ENCODE measurements around the gene TRAFD1.

TRAFD1 gene

DNA sequence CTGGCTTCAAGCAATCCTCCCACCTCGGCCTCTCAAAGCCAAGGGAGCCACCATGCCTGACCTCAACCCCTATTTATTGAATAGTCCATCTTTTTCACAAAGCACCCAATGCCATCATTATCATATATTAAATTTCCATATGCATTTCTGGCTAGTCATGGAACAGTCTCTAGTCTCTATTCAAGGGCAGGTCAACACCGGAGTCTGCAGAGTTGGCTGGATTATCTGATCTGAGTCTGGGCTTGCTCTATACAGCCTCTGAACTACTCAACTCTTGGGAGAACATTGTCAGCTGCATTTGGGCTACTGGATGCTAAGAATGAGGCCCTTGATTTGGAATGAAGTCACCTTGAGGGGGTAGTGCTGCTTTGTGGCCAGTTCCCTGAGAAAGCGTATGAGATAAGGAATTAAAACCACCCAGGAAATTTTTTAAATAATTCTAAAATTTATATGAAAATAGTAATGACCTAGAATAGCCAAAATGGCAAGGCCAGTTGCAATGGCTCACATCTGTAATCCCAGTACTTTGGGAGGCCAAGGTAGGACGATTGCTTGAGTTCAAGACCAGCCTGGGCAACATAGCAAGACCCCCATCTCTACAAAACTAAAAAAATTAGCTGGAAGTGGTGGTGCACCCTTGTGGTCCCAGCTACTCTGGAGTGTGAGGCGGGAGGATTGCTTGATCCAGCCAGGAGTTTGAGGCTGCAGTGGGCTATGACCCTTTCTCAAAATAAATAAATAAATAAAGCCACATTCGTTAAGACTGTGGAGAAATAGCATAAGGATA lies 9.9 kb upstream of the TRAFD1 start:
- peak; percentile 56 for DNase-seq

DNA sequence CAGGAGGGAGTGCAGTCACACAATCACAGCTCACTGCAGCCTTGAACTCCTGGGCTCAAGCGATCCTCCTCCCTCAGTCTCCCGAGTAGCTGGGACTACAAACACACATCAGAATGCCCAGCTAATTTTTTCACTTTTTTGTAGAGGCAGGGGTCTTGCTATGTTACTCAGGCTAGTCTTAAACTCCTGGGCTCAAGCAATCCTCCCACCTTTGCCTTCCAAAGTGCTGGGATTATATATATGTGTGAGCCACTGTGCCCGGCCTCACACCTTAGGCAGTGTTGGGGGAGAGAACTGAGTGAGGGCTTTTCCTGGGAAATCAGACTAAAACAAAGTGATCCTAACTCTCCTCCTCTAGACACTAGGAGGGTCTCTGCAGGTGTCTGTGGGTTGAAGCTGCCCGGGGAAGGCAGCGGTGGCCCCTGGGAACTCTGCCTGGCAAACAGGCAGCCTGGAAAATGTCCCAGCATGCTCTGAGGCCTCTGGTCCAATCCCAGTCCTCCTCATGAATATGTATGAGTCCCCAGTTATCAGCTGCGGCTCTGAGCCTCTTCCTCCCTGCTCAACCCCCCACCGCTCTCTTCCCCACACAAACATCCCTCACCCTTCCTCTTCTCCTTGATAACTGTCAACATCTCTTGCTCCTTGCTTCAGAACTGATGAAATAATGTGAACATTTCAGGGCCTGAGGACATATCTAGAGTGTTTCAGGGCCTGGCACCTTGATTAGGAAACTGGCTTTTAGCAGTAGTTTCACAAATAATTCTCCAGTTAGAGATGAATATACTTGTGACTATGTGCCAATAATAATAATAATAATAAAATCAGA lies 8.9 kb upstream of the TRAFD1 start:
- peak; percentile 96 for DNase-seq

DNA sequence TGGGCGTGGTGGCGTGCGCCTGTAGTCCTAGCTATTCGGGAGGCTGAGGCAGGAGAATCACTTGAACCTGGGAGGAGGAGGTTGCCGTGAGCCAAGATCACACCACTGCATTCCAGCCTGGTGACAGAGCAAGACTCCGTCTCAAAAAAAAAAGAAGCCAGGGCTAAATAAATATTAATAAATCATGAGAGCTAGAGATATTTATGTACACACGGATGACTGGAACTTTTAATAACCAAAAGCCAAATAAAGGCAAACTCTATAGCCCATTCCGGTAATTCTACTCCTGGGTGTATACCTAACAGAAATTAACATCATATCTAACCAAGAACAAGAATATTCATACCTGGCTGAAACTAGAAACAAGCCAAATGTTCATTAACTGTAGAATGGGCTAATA lies 7.7 kb upstream of the TRAFD1 start:
- DNase-seq = no peak

- DNase-seq = no peak
Measured at GRCh38 chr12:112121780-112122565, 3.4 kb upstream of the TRAFD1 start.

- no peak for DNase-seq
Measured at GRCh38 chr12:112122823-112123690, 2.3 kb upstream of the TRAFD1 start.

- no peak for DNase-seq
Measured at GRCh38 chr12:112124918-112125249, 476 bp upstream of the TRAFD1 start.

- DNase-seq = peak; percentile 32
Measured at GRCh38 chr12:112126000-112126438, 659 bp downstream of the TRAFD1 start.

GRCh38 chr12:112126911-112127310 lies 1.6 kb downstream of the TRAFD1 start:
- no peak for DNase-seq

GRCh38 chr12:112130441-112130998 lies 5.2 kb downstream of the TRAFD1 start:
- peak; percentile 75 for DNase-seq

- no peak for DNase-seq
Measured at GRCh38 chr12:112131686-112132085, 6.3 kb downstream of the TRAFD1 start.

- DNase-seq = no peak
Measured at GRCh38 chr12:112133418-112133817, 8.1 kb downstream of the TRAFD1 start.

GRCh38 chr12:112134731-112135130 lies 9.4 kb downstream of the TRAFD1 start:
- no peak for DNase-seq

GRCh38 chr12:112140728-112141127 lies 15.4 kb downstream of the TRAFD1 start:
- DNase-seq = peak; percentile 41

GRCh38 chr12:112146123-112146522 lies 20.8 kb downstream of the TRAFD1 start:
- DNase-seq = no peak

DNA sequence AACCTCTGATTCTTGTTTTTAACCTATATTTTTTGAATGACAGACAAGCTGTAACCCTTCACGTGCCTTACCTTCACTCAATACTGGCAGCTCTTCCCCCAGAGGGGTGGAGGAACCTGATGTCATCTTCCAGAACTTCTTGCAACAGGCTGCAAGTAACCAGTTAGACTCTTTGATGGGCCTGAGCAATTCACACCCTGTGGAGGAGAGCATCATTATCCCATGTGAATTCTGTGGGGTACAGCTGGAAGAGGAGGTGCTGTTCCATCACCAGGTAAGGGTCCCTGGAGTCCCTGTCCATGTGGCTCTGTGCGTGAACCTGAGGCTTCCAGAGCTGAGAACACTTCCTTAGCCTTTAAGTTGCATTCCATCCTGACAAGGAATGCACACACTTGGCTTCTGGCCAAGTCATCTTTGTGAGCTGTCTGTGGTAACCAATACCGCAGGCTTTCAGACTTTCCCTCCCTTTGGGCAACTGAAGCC lies 22.7 kb downstream of the TRAFD1 start:
- DNase-seq = no peak

- DNase-seq = no peak
Measured at GRCh38 chr12:112149596-112149995, 24.2 kb downstream of the TRAFD1 start.

- DNase-seq = no peak
Measured at GRCh38 chr12:112151766-112152541, 26.6 kb downstream of the TRAFD1 start.

GRCh38 chr12:112153181-112153892 lies 28.0 kb downstream of the TRAFD1 start:
- DNase-seq = no peak

DNA sequence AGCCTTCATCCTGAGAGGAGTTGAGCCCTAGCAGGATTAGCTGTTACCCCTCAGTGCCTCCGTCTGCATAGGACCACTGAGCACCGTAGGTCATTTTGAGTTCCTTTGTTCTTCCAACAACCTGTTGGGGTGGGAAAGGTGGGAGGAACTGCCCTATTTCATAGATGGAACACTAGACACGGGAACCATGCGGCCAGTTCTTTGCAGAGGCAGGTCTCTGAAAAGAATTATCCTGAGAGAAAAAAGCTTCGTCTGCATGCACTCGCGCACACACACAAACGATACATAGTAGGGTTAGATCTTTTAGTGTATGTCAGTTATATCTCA lies 28.5 kb downstream of the TRAFD1 start:
- no peak for DNase-seq

GRCh38 chr12:112158461-112159145 lies 33.2 kb downstream of the TRAFD1 start:
- peak; percentile 46 for DNase-seq

Data from hematopoietic multipotent progenitor cell treated with erythropoietin and hydrocortisone succinate and interleukin-3 and kit ligand, for 6 days (in vitro differentiated cells).